PFSK-1 (cell line): Measurements from ENCODE around the gene CELF5.

Experiments used
- POLR2AphosphoS5 ChIP-seq: IDR thresholded peaks from 2 replicates; pipeline ENCODE4 v1.6.1; 2012; ENCODE audit warnings: low read depth, mild to moderate bottlenecking, control low read depth, low read length, moderate library complexity
- REST ChIP-seq, 2 experiments: IDR thresholded peaks; 2 replicates each; pipeline versions ENCODE4 v1.6.1 to v1.8.0; 2011 to 2012; ENCODE audit warnings: low read depth in 2 of 2, low read length in 2 of 2, control low read depth in 1 of 2, inconsistent platforms in 1 of 2, mild to moderate bottlenecking in 1 of 2, moderate library complexity in 1 of 2; ENCODE audit not compliant: insufficient read depth in 1 of 2
- SIN3A ChIP-seq: IDR thresholded peaks from 2 replicates; pipeline ENCODE4 v1.6.1; 2012; ENCODE audit warnings: mild to moderate bottlenecking, low read length, moderate library complexity, borderline replicate concordance; ENCODE audit not compliant: insufficient read depth
- TAF1 ChIP-seq: IDR thresholded peaks from 2 replicates; pipeline ENCODE4 v1.6.1; 2012; ENCODE audit warnings: low read length, control low read depth, borderline replicate concordance; ENCODE audit not compliant: insufficient read depth

- TF ChIP-seq REST (IDR thresholded peaks at IDR 0.05; ENCODE audit: insufficient read depth in 1 of 2, low read depth in 2 of 2, low read length in 2 of 2) (no peak), TAF1 (no peak), POLR2AphosphoS5 (no peak), SIN3A (no peak)
These were observed 23.3 kb upstream of the CELF5 start for GRCh38 chr19:3201072-3201700.
